OCI-LY3 (cell line): ENCODE measurements around the gene YPEL3.

Source experiments
- H2AFZ ChIP-seq: fragments of 200-600, 300-600 bp; shearing (Covaris generic); 2 replicates; pipeline ENCODE4 v1.6.0; 2014; ENCODE audit warnings: antibody characterized with exemption, low read depth, low read length
- H3K27ac ChIP-seq: fragments of 200-600, 300-600 bp; sonication (generic); 2 replicates; pipeline ENCODE4 v1.5.1; 2014; ENCODE audit warnings: mild to moderate bottlenecking, low read length, moderate library complexity, mixed read lengths
- H3K27me3 ChIP-seq: fragments of 200-600, 300-600 bp; sonication (generic); 2 replicates; pipeline ENCODE4 v1.6.1; 2014; ENCODE audit warnings: low read depth, low read length, mixed read lengths
- H3K36me3 ChIP-seq: fragments of 200-600, 300-600 bp; sonication (generic); replicated peaks from 2 replicates; pipeline ENCODE3; 2014; ENCODE audit warnings: low read depth, low read length, mixed read lengths
- H3K4me1 ChIP-seq: fragments of 300-600, 200-600 bp; sonication (generic); 2 replicates; pipeline ENCODE4 v1.6.1; 2014; ENCODE audit warnings: low read length, mixed read lengths
- H3K4me2 ChIP-seq: fragments of 200-600, 300-600 bp; sonication (generic); 2 replicates; pipeline ENCODE4 v1.6.1; 2014; ENCODE audit warnings: low read length, mixed read lengths
- H3K4me3 ChIP-seq: fragments of 300-600, 200-600 bp; sonication (generic); 2 replicates; pipeline ENCODE4 v1.5.1; 2014; ENCODE audit warnings: antibody characterized with exemption, mild to moderate bottlenecking, low read length, moderate library complexity
- H3K79me2 ChIP-seq: fragments of 300-600, 200-600 bp; shearing (Covaris generic); 2 replicates; pipeline ENCODE4 v1.6.1; 2014; ENCODE audit warnings: mild to moderate bottlenecking, low read length, mixed read lengths
- H3K9ac ChIP-seq: fragments of 300-600, 200-600 bp; shearing (Covaris generic); 2 replicates; pipeline ENCODE4 v1.6.0; 2014; ENCODE audit warnings: mild to moderate bottlenecking, low read length, moderate library complexity
- H3K9me3 ChIP-seq: fragments of 200-600, 300-600 bp; shearing (Covaris generic); 2 replicates; pipeline ENCODE4 v1.6.1; 2014; ENCODE audit warnings: low read length, mixed read lengths; ENCODE audit not compliant: insufficient read depth
- H4K20me1 ChIP-seq: fragments of 200-600, 300-600 bp; sonication (generic); 2 replicates; pipeline ENCODE4 v1.6.1; 2016; ENCODE audit warnings: low read length, mixed read lengths; ENCODE audit not compliant: insufficient read depth
- CTCF ChIP-seq: fragments of 200-600, 300-600 bp; sonication (generic); IDR thresholded peaks from 2 replicates; pipeline ENCODE4 v1.5.1; 2014; ENCODE audit warnings: antibody characterized with exemption, low read length, low read depth
- EZH2phosphoT487 ChIP-seq: fragments of 200-600 bp; shearing (Covaris generic); IDR thresholded peaks from 2 replicates; pipeline ENCODE4 v1.6.1; 2018; ENCODE audit warnings: antibody characterized with exemption, mixed run types, low read depth

YPEL3 gene

GRCh38 chr16:30096105-30096861, at the start of gene YPEL3:
Gene YPEL3, minus strand, starts transcription at chr16:30096213. Its CDS starts 731 bp downstream, at chr16:30095482.
- Histone ChIP-seq H3K36me3 (peaks cover 4% of the 10 kb centered on the region), H2AFZ (no peak within 1 kb of the TSS), H3K4me2 (no peak within 1 kb of the TSS), H4K20me1 (no peaks in the 10 kb centered on the region), H3K9ac (no peak within 1 kb of the TSS), H3K9me3 (peaks cover 11% of the 10 kb centered on the region; the same call in 1 of the 2 replicates), H3K27me3 (no peaks in the 10 kb centered on the region), H3K4me1 (peaks cover 7% of the 10 kb centered on the region), H3K4me3 (no peak within 1 kb of the TSS), H3K79me2 (no peaks in the 10 kb centered on the region), H3K27ac (no peak within 1 kb of the TSS)
- TF ChIP-seq CTCF (no peak), EZH2phosphoT487 (no peak)

DNA sequence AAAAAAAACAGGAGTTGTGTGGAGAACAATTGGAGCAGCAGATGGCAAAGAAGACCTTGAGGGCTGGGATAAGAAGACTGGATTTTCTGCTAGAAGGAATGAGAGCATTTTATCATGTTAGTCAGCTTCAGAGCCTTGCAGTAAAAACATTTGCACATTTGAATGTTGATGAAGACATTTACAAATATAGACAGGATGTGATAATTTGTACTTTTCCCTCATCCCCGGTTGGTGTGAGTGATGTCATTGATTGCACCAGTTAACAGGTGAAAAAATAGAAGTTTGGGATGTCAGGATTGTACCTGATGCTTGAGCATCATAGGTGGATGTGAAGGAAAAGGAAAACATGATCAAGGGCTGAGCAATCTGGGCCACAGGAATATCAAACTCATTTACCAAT, 49.6 kb upstream of the YPEL3 start:
- Histone ChIP-seq H3K4me3 (no peak overlapping the region), H3K79me2 (no peaks in the 10 kb centered on the region), H3K9ac (no peak overlapping the region), H3K27me3 (no peaks in the 10 kb centered on the region), H3K27ac (no peak overlapping the region), H3K36me3 (no peaks in the 10 kb centered on the region), H3K4me2 (no peak overlapping the region), H3K4me1 (no peaks in the 10 kb centered on the region), H2AFZ (no peak overlapping the region), H3K9me3 (peaks cover 8% of the 10 kb centered on the region; the same call in 1 of the 2 replicates), H4K20me1 (no peaks in the 10 kb centered on the region)
- TF ChIP-seq CTCF (no peak), EZH2phosphoT487 (no peak)

- Histone ChIP-seq H3K4me2 (no peak overlapping the region), H3K9ac (no peak overlapping the region), H3K27ac (no peak overlapping the region), H3K4me1 (peaks cover 2% of the 10 kb centered on the region), H4K20me1 (no peaks in the 10 kb centered on the region), H3K4me3 (no peak overlapping the region), H3K36me3 (no peaks in the 10 kb centered on the region), H3K79me2 (no peaks in the 10 kb centered on the region), H3K9me3 (peaks cover 8% of the 10 kb centered on the region; the same call in 1 of the 2 replicates), H2AFZ (no peak overlapping the region), H3K27me3 (no peaks in the 10 kb centered on the region)
- TF ChIP-seq EZH2phosphoT487, result no peak
- no peak for TF ChIP-seq CTCF
Observed at GRCh38 chr16:30144917-30145316, 48.9 kb upstream of the YPEL3 start.

GRCh38 chr16:30144017-30144416, 48.0 kb upstream of the YPEL3 start:
- H3K4me1 ChIP-seq, result peaks cover 7% of the 10 kb centered on the region
- H3K27ac ChIP-seq, result no peak overlapping the region
- H3K9me3 ChIP-seq, result no peaks in the 10 kb centered on the region
- H2AFZ ChIP-seq, result no peak overlapping the region
- no peak overlapping the region for H3K9ac ChIP-seq
- H4K20me1 ChIP-seq, result no peaks in the 10 kb centered on the region
- H3K4me2 ChIP-seq, result no peak overlapping the region
- TF ChIP-seq CTCF (no peak), EZH2phosphoT487 (no peak)
- H3K79me2 ChIP-seq, result no peaks in the 10 kb centered on the region
- no peak overlapping the region for H3K4me3 ChIP-seq
- H3K27me3 ChIP-seq, result no peaks in the 10 kb centered on the region
- H3K36me3 ChIP-seq, result no peaks in the 10 kb centered on the region
